Esophagus muscularis mucosa (tissue), 3 donors: ENCODE measurements around the gene CDH1.

ENCODE experiments used
- CTCF ChIP-seq, 3 experiments: fragments of 200-600 bp in 2 of 3; fragments of 450-650 bp in 1 of 3; sonication (generic) in 2 of 3; IDR thresholded peaks; one replicate each; pipeline ENCODE4 v1.5.1; 2017 to 2019; ENCODE audit warnings: antibody characterized with exemption in 3 of 3, mild to moderate bottlenecking in 2 of 3, moderate library complexity in 1 of 3
- POLR2AphosphoS5 ChIP-seq, 2 donors: sonication (generic); formaldehyde crosslinking; IDR thresholded peaks; one replicate each; pipeline ENCODE4 v1.6.1; 2017; ENCODE audit warnings: antibody characterized with exemption in 2 of 2

- TF ChIP-seq CTCF (IDR thresholded peaks at IDR 0.05) (no peak), POLR2AphosphoS5 (IDR thresholded peaks at IDR 0.05) (no peak)
These were observed 37.0 kb upstream of the CDH1 start for GRCh38 chr16:68700120-68700519.
